Immature natural killer cell (primary cell): ENCODE data around the gene FGG. TPM values are rescaled to one million over a fixed set of nuclear protein-coding genes. Genes with fewer than 3 reads are reported as not detected.

Experiments used
- DNase-seq, 3 donors: peaks; one replicate each; pipeline ENCODE4 v3.0.0; 2022; ENCODE audit warnings: mixed read lengths in 1 of 3
- H3K27ac Mint-ChIP-seq, 6 donors: one replicate each; pipeline ENCODE4 v1.8.0; 2020; ENCODE audit warnings: mixed read lengths in 6 of 6, mild to moderate bottlenecking in 5 of 6, inconsistent platforms in 4 of 6, moderate library complexity in 3 of 6
- H3K27me3 Mint-ChIP-seq, 3 donors: one replicate each; pipeline ENCODE4 v1.8.0; 2020 to 2021; ENCODE audit warnings: low read depth in 3 of 3, mild to moderate bottlenecking in 3 of 3, mixed read lengths in 3 of 3, moderate library complexity in 3 of 3, inconsistent platforms in 1 of 3
- H3K36me3 Mint-ChIP-seq, 3 donors: one replicate each; pipeline ENCODE4 v1.8.0; 2020; ENCODE audit warnings: mixed read lengths in 3 of 3, inconsistent platforms in 2 of 3, mild to moderate bottlenecking in 2 of 3
- H3K4me1 Mint-ChIP-seq, 2 donors: one replicate each; pipeline ENCODE4 v1.8.0; 2020; ENCODE audit warnings: inconsistent platforms in 2 of 2, mild to moderate bottlenecking in 2 of 2, mixed read lengths in 2 of 2, moderate library complexity in 1 of 2
- H3K4me3 Mint-ChIP-seq, 5 donors: one replicate each; pipeline ENCODE4 v1.8.0; 2020; ENCODE audit warnings: mild to moderate bottlenecking in 5 of 5, mixed read lengths in 5 of 5, inconsistent platforms in 3 of 5, moderate library complexity in 3 of 5
- H3K9me3 Mint-ChIP-seq, 6 donors: one replicate each; pipeline ENCODE4 v1.8.0; 2020; ENCODE audit warnings: mild to moderate bottlenecking in 6 of 6, mixed read lengths in 6 of 6, inconsistent platforms in 4 of 6, moderate library complexity in 3 of 6
- polyA plus RNA-seq, 3 donors: library from polyadenylated mRNA; unstranded; fragments of 300-500 nt; fragmentation: Illumina TruSeq; gene quantifications; one replicate each; pipeline ENCODE4 v1.2.3, GENCODE V29; 2021

Gene FGG
- polyA plus RNA-seq, 3 donors from 2014 or later: not detected

GRCh38 chr4:154586296-154587033 lies 26.0 kb downstream of the FGG start:
- no peaks in the 10 kb centered on the region for H3K4me1 Mint-ChIP-seq

GRCh38 chr4:154585369-154586018 lies 27.0 kb downstream of the FGG start:
- peaks cover 0 to 7% (median 6%) of the 10 kb centered on the region in 3 donors for H3K27me3 Mint-ChIP-seq
- no peak for DNase-seq
- no peaks in the 10 kb centered on the region for H3K36me3 Mint-ChIP-seq
- H3K27ac Mint-ChIP-seq: no peak overlapping the region
- no peaks in the 10 kb centered on the region for H3K4me1 Mint-ChIP-seq
- no peak overlapping the region for H3K4me3 Mint-ChIP-seq
- H3K9me3 Mint-ChIP-seq: no peaks in the 10 kb centered on the region

More at GRCh38 chr4:154586296-154587033, 26.0 kb downstream of the FGG start:
- DNase-seq: no peak
- no peaks in the 10 kb centered on the region for H3K9me3 Mint-ChIP-seq
- no peak overlapping the region for H3K4me3 Mint-ChIP-seq
- no peak overlapping the region for H3K27ac Mint-ChIP-seq
- H3K27me3 Mint-ChIP-seq: peaks cover 0 to 7% (median 6%) of the 10 kb centered on the region in 3 donors
- H3K36me3 Mint-ChIP-seq: no peaks in the 10 kb centered on the region

- no peaks in the 10 kb centered on the region for H3K36me3 Mint-ChIP-seq
- no peak overlapping the region for H3K27ac Mint-ChIP-seq
- H3K27me3 Mint-ChIP-seq: peaks cover 0 to 8% (median 5%) of the 10 kb centered on the region in 3 donors
- H3K4me1 Mint-ChIP-seq: no peaks in the 10 kb centered on the region
- no peak overlapping the region for H3K4me3 Mint-ChIP-seq
- no peak for DNase-seq
- H3K9me3 Mint-ChIP-seq: no peaks in the 10 kb centered on the region
Measured at GRCh38 chr4:154584259-154584658, 28.2 kb downstream of the FGG start.

GRCh38 chr4:154583677-154584076 lies 28.8 kb downstream of the FGG start:
- H3K27ac Mint-ChIP-seq: no peak overlapping the region
- peaks cover 0 to 12% (median 5%) of the 10 kb centered on the region in 3 donors for H3K27me3 Mint-ChIP-seq
- DNase-seq: no peak
- no peaks in the 10 kb centered on the region for H3K36me3 Mint-ChIP-seq
- H3K4me1 Mint-ChIP-seq: no peaks in the 10 kb centered on the region
- H3K9me3 Mint-ChIP-seq: no peaks in the 10 kb centered on the region
- H3K4me3 Mint-ChIP-seq: no peak overlapping the region

- H3K27ac Mint-ChIP-seq: no peak overlapping the region
- H3K27me3 Mint-ChIP-seq: peaks cover 0 to 12% (median 5%) of the 10 kb centered on the region in 3 donors
- no peaks in the 10 kb centered on the region for H3K9me3 Mint-ChIP-seq
- no peaks in the 10 kb centered on the region for H3K4me1 Mint-ChIP-seq
- no peaks in the 10 kb centered on the region for H3K36me3 Mint-ChIP-seq
- no peak for DNase-seq
- no peak overlapping the region for H3K4me3 Mint-ChIP-seq
Measured at GRCh38 chr4:154583230-154583629, 29.2 kb downstream of the FGG start.

- H3K36me3 Mint-ChIP-seq: no peaks in the 10 kb centered on the region
- no peaks in the 10 kb centered on the region for H3K4me1 Mint-ChIP-seq
- peaks cover 1 to 10% (median 5%) of the 10 kb centered on the region in 3 donors for H3K27me3 Mint-ChIP-seq
- no peak overlapping the region for H3K27ac Mint-ChIP-seq
- no peak overlapping the region for H3K4me3 Mint-ChIP-seq
- H3K9me3 Mint-ChIP-seq: no peaks in the 10 kb centered on the region
- DNase-seq: no peak
Measured at GRCh38 chr4:154582723-154583122, 29.7 kb downstream of the FGG start.

- no peaks in the 10 kb centered on the region for H3K36me3 Mint-ChIP-seq
- peaks cover 5 to 13% (median 6%) of the 10 kb centered on the region in 3 donors for H3K27me3 Mint-ChIP-seq
- H3K27ac Mint-ChIP-seq: no peak overlapping the region
- H3K9me3 Mint-ChIP-seq: no peaks in the 10 kb centered on the region
- H3K4me1 Mint-ChIP-seq: no peaks in the 10 kb centered on the region
- no peak for DNase-seq
- H3K4me3 Mint-ChIP-seq: no peak overlapping the region
Measured at GRCh38 chr4:154579927-154580326, 32.5 kb downstream of the FGG start.

GRCh38 chr4:154578919-154579318 lies 33.5 kb downstream of the FGG start:
- Mint-ChIP-seq H3K36me3 (no peaks in the 10 kb centered on the region), H3K27ac (no peak overlapping the region), H3K27me3 (peaks cover 5 to 13% (median 6%) of the 10 kb centered on the region in 3 donors), H3K4me1 (no peaks in the 10 kb centered on the region), H3K4me3 (no peak overlapping the region), H3K9me3 (no peaks in the 10 kb centered on the region)
- no peak for DNase-seq

GRCh38 chr4:154577324-154577723 lies 35.1 kb downstream of the FGG start:
- Mint-ChIP-seq H3K9me3 (no peaks in the 10 kb centered on the region), H3K27me3 (peaks cover 0 to 13% (median 6%) of the 10 kb centered on the region in 3 donors), H3K4me1 (no peaks in the 10 kb centered on the region), H3K36me3 (no peaks in the 10 kb centered on the region), H3K4me3 (no peak overlapping the region), H3K27ac (no peak overlapping the region)
- DNase-seq: no peak

GRCh38 chr4:154574311-154574710 lies 38.1 kb downstream of the FGG start:
- H3K4me1 Mint-ChIP-seq: no peaks in the 10 kb centered on the region
- no peak for DNase-seq

GRCh38 chr4:154573190-154573870 lies 39.1 kb downstream of the FGG start:
- Mint-ChIP-seq H3K9me3 (no peaks in the 10 kb centered on the region), H3K27ac (no peak overlapping the region), H3K36me3 (no peaks in the 10 kb centered on the region), H3K27me3 (peaks cover 2 to 6% (median 3%) of the 10 kb centered on the region in 3 donors), H3K4me3 (no peak overlapping the region), H3K4me1 (no peaks in the 10 kb centered on the region)
- DNase-seq: no peak

More at GRCh38 chr4:154574311-154574710, 38.1 kb downstream of the FGG start:
- Mint-ChIP-seq H3K36me3 (no peaks in the 10 kb centered on the region), H3K9me3 (no peaks in the 10 kb centered on the region), H3K4me3 (no peak overlapping the region), H3K27ac (no peak overlapping the region), H3K27me3 (peaks cover 2 to 7% (median 6%) of the 10 kb centered on the region in 3 donors)

- Mint-ChIP-seq H3K4me1 (no peaks in the 10 kb centered on the region), H3K9me3 (no peaks in the 10 kb centered on the region), H3K36me3 (no peaks in the 10 kb centered on the region), H3K4me3 (no peak overlapping the region), H3K27me3 (peaks cover 0 to 2% (median 0%) of the 10 kb centered on the region in 3 donors), H3K27ac (no peak overlapping the region)
- DNase-seq: no peak
Measured at GRCh38 chr4:154569584-154569983, 42.9 kb downstream of the FGG start.

GRCh38 chr4:154569028-154569427 lies 43.4 kb downstream of the FGG start:
- Mint-ChIP-seq H3K4me1 (no peaks in the 10 kb centered on the region), H3K27ac (no peak overlapping the region), H3K36me3 (no peaks in the 10 kb centered on the region), H3K27me3 (peaks cover 0 to 2% (median 0%) of the 10 kb centered on the region in 3 donors), H3K9me3 (no peaks in the 10 kb centered on the region), H3K4me3 (no peak overlapping the region)
- no peak for DNase-seq

- no peak overlapping the region for H3K27ac Mint-ChIP-seq
- no peaks in the 10 kb centered on the region for H3K36me3 Mint-ChIP-seq
- no peak for DNase-seq
- H3K9me3 Mint-ChIP-seq: no peaks in the 10 kb centered on the region
- H3K4me3 Mint-ChIP-seq: no peak overlapping the region
- no peaks in the 10 kb centered on the region for H3K4me1 Mint-ChIP-seq
- peaks cover 0 to under 1% (median 0%) of the 10 kb centered on the region in 3 donors for H3K27me3 Mint-ChIP-seq
Measured at GRCh38 chr4:154566639-154567204, 45.7 kb downstream of the FGG start.
